Left ventricle myocardium inferior (tissue), 1 donor: ENCODE data around the gene MED16. TPM values are rescaled to one million over a fixed set of nuclear protein-coding genes. Genes with fewer than 3 reads are reported as not detected.

Experiments used
- DNase-seq: peaks from one replicate; pipeline ENCODE4 v3.0.0-alpha.2; 2020
- H3K27ac ChIP-seq: fragments of 200-600 bp; replicated peaks from 2 replicates; pipeline ENCODE4 v1.8.0; 2021
- H3K27me3 ChIP-seq: fragments of 200-600 bp; 2 replicates; pipeline ENCODE4 v1.8.0; 2021; ENCODE audit warnings: low read depth
- H3K36me3 ChIP-seq: fragments of 200-600 bp; 2 replicates; pipeline ENCODE4 v1.8.0; 2021
- H3K4me1 ChIP-seq: fragments of 200-600 bp; 2 replicates; pipeline ENCODE4 v1.8.0; 2021
- H3K4me3 ChIP-seq: fragments of 200-600 bp; 2 replicates; pipeline ENCODE4 v1.8.0; 2021; ENCODE audit warnings: mild to moderate bottlenecking, moderate library complexity
- H3K9me3 ChIP-seq: fragments of 200-600 bp; replicated peaks from 2 replicates; pipeline ENCODE4 v1.8.0; 2021
- CTCF ChIP-seq: fragments of 200-600 bp; IDR thresholded peaks from 2 replicates; pipeline ENCODE4 v1.8.0; 2021; ENCODE audit warnings: antibody characterized with exemption, mild to moderate bottlenecking, borderline replicate concordance
- intact Hi-C: fragments of 100-400 bp; cut with micrococcal nuclease; formaldehyde crosslinking; loops from one replicate; pipeline ENCODE4 v1.11.0; 2022
- total RNA-seq: library from RNA; stranded (reverse); fragmentation: NEBNext Ultra II Directional; extraction: Animal tissue kit (Norgen Biotek cat#: 25700); gene quantifications from one replicate; pipeline ENCODE4 v1.2.1, GENCODE V29; 2021
- donor health status: DM: no; HTN: yes; CAD: no; lungs with severe emphysema.

The MED16 gene
- total RNA-seq, 1 donor from 2014 or later = 19.4 TPM

GRCh38 chr19:868458-869244, 24.3 kb downstream of the MED16 start:
- no peak for TF ChIP-seq CTCF
- no peak for DNase-seq
- intact Hi-C loops = no loop called here

GRCh38 chr19:867855-868457, 25.0 kb downstream of the MED16 start:
- no peak for TF ChIP-seq CTCF
- Histone ChIP-seq H3K4me1 (peaks cover 54% of the 10 kb centered on the region), H3K27me3 (peaks cover 6% of the 10 kb centered on the region), H3K27ac (no peak overlapping the region), H3K4me3 (no peak overlapping the region), H3K9me3 (no peaks in the 10 kb centered on the region), H3K36me3 (peaks cover 10% of the 10 kb centered on the region)
- DNase-seq = no peak
- intact Hi-C loops = no loop called here

More at GRCh38 chr19:868458-869244, 24.3 kb downstream of the MED16 start:
- Histone ChIP-seq H3K36me3 (peaks cover 14% of the 10 kb centered on the region), H3K4me1 (peaks cover 47% of the 10 kb centered on the region), H3K27ac (peak overlapping the region; percentile 60), H3K9me3 (no peaks in the 10 kb centered on the region), H3K4me3 (no peak overlapping the region), H3K27me3 (no peaks in the 10 kb centered on the region)

- intact Hi-C loops = no loop called here
- no peak for TF ChIP-seq CTCF
- Histone ChIP-seq H3K4me3 (no peak overlapping the region), H3K4me1 (peaks cover 56% of the 10 kb centered on the region), H3K27me3 (peaks cover 8% of the 10 kb centered on the region), H3K36me3 (peaks cover 10% of the 10 kb centered on the region), H3K9me3 (no peaks in the 10 kb centered on the region), H3K27ac (no peak overlapping the region)
- DNase-seq = no peak
Observed at GRCh38 chr19:867301-867793, 25.6 kb downstream of the MED16 start.

- no peak for TF ChIP-seq CTCF
- H3K9me3 ChIP-seq = no peaks in the 10 kb centered on the region
- H3K27ac ChIP-seq = no peak overlapping the region
- H3K4me1 ChIP-seq = peaks cover 51% of the 10 kb centered on the region
- peaks cover 10% of the 10 kb centered on the region for H3K36me3 ChIP-seq
- intact Hi-C loops = no loop called here
- peaks cover 9% of the 10 kb centered on the region for H3K27me3 ChIP-seq
- no peak overlapping the region for H3K4me3 ChIP-seq
- DNase-seq = no peak
Observed at GRCh38 chr19:866769-867300, 26.2 kb downstream of the MED16 start.

- Histone ChIP-seq H3K4me3 (peak overlapping the region; percentile 25), H3K27me3 (peaks cover 42% of the 10 kb centered on the region)
- no peak for DNase-seq
Observed at GRCh38 chr19:863315-863620, 29.7 kb downstream of the MED16 start.

More at GRCh38 chr19:863315-863620, 29.7 kb downstream of the MED16 start:
- no peak for TF ChIP-seq CTCF
- Histone ChIP-seq H3K36me3 (peaks cover 8% of the 10 kb centered on the region), H3K9me3 (no peaks in the 10 kb centered on the region), H3K27ac (peak overlapping the region; percentile 30), H3K4me1 (peaks cover 40% of the 10 kb centered on the region)
- intact Hi-C loops = no loop called here
